ENCODE data around the gene REEP1.

REEP1 gene

DNA sequence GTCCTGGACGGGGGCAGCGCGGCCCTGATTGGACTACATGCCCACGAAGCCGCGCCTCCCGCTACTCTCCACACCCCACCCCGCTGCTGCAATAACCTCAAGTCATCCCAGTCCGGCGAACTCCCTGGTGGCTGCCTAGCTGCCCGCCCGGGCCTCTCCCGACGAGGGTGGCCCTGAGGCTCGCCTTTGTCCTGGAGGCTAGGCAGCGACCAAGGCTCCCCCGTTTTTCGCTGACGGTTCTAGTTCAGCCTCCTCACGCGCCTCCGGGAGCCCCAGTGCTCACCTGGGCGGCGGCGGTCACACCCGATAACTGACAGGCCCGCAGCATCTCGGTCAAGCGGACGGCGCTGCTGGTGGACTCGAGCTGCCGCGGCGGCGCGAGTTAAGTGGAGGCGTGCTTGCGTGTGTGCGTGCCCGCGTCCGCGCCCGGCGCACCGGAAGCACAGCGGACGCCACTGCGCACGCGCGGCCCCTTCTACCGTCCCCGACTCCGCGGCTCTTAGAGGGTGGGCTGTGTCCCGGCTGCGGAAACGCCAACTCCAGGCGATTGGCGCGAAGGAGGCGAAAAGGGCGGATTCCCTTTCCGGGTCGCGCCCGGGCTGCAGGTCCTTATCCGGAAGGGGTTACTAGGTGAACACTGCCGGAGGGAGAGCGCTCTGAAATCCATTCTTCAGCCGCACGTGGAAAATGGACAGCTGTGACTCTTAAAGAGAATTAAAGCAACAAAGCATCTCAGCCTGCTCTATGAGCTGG lies 142.2 kb downstream of the REEP1 start, which contains the start of gene IMMT:
Gene IMMT, minus strand, starts transcription at position 408 of the 753 bp plus-strand sequence. Its CDS starts 80 bp downstream, at position 328.
- H3K4me3 ChIP-seq (ENCODE audit: low read depth, low read length), result peak within 1 kb of the TSS; percentile 93
- TF ChIP-seq CTCF (IDR thresholded peaks at IDR 0.05; ENCODE audit: low read depth, low read length), result no peak

DNA sequence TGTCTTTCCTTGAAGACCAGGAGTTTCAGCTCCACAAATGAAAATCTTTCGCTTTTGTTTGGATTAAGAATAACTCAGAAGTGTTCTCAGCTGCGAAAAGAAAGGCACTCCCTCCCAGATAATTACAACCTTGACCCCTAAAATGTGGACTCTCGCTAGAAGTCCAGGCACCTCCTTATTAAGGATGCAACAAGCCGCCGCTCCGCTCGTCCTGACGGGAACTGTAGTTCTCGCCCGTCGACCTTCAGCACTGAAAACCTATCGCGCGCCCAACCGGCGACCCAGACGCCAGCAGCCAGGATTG lies 142.7 kb downstream of the REEP1 start:
- TF ChIP-seq CTCF (IDR thresholded peaks at IDR 0.05; ENCODE audit: low read depth, low read length), result no peak

DNA sequence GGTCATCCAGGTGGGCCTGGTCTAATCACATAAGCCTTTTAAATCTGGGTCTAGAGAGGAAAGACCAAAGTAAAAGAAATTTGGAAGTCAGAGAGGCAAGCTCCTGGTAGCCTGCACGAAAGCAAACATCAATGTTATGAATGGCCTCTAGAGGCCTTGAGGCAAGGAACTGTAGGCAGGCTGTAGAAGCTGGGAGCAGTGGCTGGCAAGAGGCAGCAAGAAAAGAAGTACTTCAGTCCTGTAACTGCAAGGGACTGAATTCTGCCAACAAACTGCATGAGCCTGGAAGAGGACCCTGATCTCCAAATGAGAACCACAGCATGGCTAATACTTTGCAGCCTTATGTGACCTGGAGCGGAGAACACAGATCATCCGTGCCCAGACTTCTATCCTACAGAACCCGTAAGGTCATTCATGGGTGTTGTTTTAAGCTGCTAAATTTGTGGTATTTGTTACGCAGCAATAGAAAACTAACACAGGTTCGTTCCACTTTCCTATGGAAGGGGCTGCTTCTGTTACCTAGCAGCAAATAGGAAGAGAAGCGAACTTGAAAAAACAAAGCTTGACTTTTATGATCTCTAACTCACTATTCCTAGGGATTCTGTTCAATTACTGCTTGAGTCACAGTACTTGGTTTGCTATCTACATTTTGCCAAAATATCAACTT lies 143.4 kb downstream of the REEP1 start:
- peak overlapping the region; percentile 93 for H3K4me3 ChIP-seq (ENCODE audit: low read depth, low read length)
- no peak for TF ChIP-seq CTCF (IDR thresholded peaks at IDR 0.05; ENCODE audit: low read depth, low read length)

More for the DNA sequence above, 142.7 kb downstream of the REEP1 start:
- peak overlapping the region; percentile 93 for H3K4me3 ChIP-seq (ENCODE audit: low read depth, low read length)

- TF ChIP-seq CTCF (IDR thresholded peaks at IDR 0.05; ENCODE audit: low read depth, low read length), result no peak
- H3K4me3 ChIP-seq (ENCODE audit: low read depth, low read length), result no peak overlapping the region
Measured at GRCh38 chr2:86189782-86190416, 147.5 kb downstream of the REEP1 start.

GRCh38 chr2:86186431-86186830 lies 151.0 kb downstream of the REEP1 start:
- TF ChIP-seq CTCF (IDR thresholded peaks at IDR 0.05; ENCODE audit: low read depth, low read length), result no peak
- H3K4me3 ChIP-seq (ENCODE audit: low read depth, low read length), result no peak overlapping the region

DNA sequence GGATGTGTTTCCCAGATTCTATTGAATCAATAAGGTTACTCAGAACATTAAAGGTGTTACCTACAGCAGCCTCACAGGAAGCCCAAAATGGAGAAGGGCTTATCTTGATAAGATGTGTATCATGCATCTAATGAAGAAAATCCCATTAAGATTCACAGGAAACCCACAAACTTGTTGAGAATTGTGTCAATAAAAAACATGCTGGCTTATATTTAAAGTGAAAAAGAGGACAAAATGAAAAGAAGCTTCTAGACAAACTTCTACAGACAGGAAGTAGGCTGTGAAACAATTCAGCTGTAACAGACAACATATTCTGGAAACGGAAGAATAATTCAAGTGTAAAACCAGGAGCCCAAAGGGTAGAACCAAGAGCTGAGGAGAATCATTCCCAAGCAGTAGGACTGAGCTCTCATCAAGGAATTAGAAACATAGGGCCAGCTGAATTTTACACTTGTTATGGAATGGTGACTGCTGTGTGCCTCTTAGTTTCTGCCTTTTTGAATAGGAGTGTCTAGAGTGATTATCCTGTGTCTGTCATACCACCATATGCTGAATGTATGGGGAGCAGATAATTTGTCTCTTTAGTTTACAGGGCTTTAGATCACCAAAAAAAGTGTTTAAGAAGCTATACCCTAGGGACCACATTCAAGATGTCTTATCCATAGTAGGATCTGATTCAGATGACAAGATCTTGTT lies 151.8 kb downstream of the REEP1 start:
- TF ChIP-seq CTCF (IDR thresholded peaks at IDR 0.05; ENCODE audit: low read depth, low read length), result no peak
- no peak overlapping the region for H3K4me3 ChIP-seq (ENCODE audit: low read depth, low read length)

Measured in WI38 (cell line).